ENCODE data around the gene TMUB1. TPM values are rescaled to one million over a fixed set of nuclear protein-coding genes. Genes with fewer than 3 reads are reported as not detected.
A peak's percentile ranks its signal among the peaks of the same experiment; 100 is the strongest.

TMUB1 gene
- total and polyA plus RNA-seq, 9 of the 15 experiments (the other 6 are each of a cell fraction or from before 2014, with no cell fraction given), result 0.14 to 241 (median 74.1) TPM

DNA sequence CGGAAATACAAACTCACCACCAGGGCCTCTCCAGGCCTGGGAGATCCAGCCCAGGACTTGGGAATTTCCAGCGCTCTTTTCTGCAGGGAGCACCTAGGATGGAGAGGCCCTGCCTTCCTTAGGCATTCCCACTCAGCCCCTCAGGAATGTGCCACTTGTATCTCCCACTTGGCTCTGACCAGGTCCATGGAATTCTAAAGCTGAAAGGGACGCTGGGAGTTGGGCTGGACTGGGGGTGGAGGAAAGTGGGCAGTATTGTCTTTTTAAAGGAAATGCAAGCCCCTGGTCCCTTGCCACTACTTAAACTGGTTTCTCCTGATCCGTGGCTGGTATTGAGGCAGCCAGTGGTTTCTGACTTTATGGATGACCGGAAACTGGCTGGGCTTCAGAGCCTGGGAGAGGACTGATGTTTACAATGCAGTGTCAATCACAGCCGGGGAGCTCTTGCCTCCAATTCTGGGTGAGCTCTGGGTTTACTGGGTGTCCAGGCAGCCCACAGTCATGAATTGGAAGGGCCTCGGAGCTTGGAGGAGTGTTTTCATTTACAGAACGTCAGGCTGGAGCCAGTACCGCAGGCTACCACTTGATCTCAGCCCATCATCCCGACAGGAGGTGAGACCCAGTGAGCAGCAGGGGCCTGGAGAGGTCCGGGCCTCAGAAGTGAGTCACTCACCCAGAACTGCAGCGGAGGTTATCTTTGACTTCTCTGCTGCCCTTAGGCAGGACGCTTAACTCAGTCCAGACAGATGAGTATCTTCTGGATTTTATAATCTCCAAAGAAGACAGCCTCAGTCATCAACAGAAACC is 30.3 kb upstream of the TMUB1 start (continued):
- TF ChIP-seq CEBPG (CRISPR knock-in tag; IDR thresholded peaks at IDR 0.05) (no peak), CEBPG (tag; conservative IDR thresholded peaks at IDR 0.05 in 1 of 2, IDR thresholded peaks at IDR 0.05 in 1 of 2) (no peak), RBM39 (optimal IDR thresholded peaks at IDR 0.05; ENCODE audit: low read depth, low read length) (no peak), BRCA1 (IDR thresholded peaks at IDR 0.05) (no peak), BRCA1 (CRISPR knock-in tag; IDR thresholded peaks at IDR 0.05) (no peak), FOSL1 (tag; conservative IDR thresholded peaks at IDR 0.05) (peak; percentile 95), TAF1 (IDR thresholded peaks at IDR 0.05; ENCODE audit: control insufficient read depth, extremely low read depth, insufficient read depth, low read length, severe bottlenecking) (no peak), SP1 (CRISPR knock-in tag; IDR thresholded peaks at IDR 0.05) (peak; percentile 16; the same call in 1 of the 2 replicates), RAD21 (CRISPR knock-in tag; conservative IDR thresholded peaks at IDR 0.05 in 1 of 2, IDR thresholded peaks at IDR 0.05 in 1 of 2) (no peak), ZSCAN32 (CRISPR knock-in tag; IDR thresholded peaks at IDR 0.05) (no peak), JUND (IDR thresholded peaks at IDR 0.05; ENCODE audit: borderline replicate concordance, low read depth, low read length) (peak; percentile 93), JUND (tag; IDR thresholded peaks at IDR 0.05; ENCODE audit: borderline replicate concordance, low read depth, low read length) (peak; percentile 90; the same call in 2 of the 3 replicates), NRF1 (conservative IDR thresholded peaks at IDR 0.05 in 1 of 2, IDR thresholded peaks at IDR 0.05 in 1 of 2) (0 out of 4 replicates have a peak, but pooled peaks of 1 of the 2 experiments have one; percentile 31), LARP7 (IDR thresholded peaks at IDR 0.05) (no peak), SOX6 (IDR thresholded peaks at IDR 0.05) (no peak), DNMT1 (IDR thresholded peaks at IDR 0.05) (no peak), RB1 (IDR thresholded peaks at IDR 0.05; ENCODE audit: low read depth) (no peak), ZNF431 (CRISPR knock-in tag; IDR thresholded peaks at IDR 0.05) (no peak), TEAD1 (CRISPR knock-in tag; IDR thresholded peaks at IDR 0.05) (no peak)
- TF ChIP-seq, protein P1, sequence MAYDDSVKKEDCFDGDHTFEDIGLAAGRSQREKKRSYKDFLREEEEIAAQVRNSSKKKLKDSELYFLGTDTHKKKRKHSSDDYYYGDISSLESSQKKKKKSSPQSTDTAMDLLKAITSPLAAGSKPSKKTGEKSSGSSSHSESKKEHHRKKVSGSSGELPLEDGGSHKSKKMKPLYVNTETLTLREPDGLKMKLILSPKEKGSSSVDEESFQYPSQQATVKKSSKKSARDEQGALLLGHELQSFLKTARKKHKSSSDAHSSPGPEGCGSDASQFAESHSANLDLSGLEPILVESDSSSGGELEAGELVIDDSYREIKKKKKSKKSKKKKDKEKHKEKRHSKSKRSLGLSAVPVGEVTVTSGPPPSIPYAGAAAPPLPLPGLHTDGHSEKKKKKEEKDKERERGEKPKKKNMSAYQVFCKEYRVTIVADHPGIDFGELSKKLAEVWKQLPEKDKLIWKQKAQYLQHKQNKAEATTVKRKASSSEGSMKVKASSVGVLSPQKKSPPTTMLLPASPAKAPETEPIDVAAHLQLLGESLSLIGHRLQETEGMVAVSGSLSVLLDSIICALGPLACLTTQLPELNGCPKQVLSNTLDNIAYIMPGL (CRISPR knock-in tag; IDR thresholded peaks at IDR 0.05), result no peak
- TF ChIP-seq, protein P2, sequence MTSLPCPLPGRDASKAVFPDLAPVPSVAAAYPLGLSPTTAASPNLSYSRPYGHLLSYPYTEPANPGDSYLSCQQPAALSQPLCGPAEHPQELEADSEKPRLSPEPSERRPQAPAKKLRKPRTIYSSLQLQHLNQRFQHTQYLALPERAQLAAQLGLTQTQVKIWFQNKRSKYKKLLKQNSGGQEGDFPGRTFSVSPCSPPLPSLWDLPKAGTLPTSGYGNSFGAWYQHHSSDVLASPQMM (CRISPR knock-in tag; IDR thresholded peaks at IDR 0.05), result no peak
- TF ChIP-seq, protein P3, sequence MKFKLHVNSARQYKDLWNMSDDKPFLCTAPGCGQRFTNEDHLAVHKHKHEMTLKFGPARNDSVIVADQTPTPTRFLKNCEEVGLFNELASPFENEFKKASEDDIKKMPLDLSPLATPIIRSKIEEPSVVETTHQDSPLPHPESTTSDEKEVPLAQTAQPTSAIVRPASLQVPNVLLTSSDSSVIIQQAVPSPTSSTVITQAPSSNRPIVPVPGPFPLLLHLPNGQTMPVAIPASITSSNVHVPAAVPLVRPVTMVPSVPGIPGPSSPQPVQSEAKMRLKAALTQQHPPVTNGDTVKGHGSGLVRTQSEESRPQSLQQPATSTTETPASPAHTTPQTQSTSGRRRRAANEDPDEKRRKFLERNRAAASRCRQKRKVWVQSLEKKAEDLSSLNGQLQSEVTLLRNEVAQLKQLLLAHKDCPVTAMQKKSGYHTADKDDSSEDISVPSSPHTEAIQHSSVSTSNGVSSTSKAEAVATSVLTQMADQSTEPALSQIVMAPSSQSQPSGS (CRISPR knock-in tag; IDR thresholded peaks at IDR 0.05), result no peak
- TF ChIP-seq, protein P4, sequence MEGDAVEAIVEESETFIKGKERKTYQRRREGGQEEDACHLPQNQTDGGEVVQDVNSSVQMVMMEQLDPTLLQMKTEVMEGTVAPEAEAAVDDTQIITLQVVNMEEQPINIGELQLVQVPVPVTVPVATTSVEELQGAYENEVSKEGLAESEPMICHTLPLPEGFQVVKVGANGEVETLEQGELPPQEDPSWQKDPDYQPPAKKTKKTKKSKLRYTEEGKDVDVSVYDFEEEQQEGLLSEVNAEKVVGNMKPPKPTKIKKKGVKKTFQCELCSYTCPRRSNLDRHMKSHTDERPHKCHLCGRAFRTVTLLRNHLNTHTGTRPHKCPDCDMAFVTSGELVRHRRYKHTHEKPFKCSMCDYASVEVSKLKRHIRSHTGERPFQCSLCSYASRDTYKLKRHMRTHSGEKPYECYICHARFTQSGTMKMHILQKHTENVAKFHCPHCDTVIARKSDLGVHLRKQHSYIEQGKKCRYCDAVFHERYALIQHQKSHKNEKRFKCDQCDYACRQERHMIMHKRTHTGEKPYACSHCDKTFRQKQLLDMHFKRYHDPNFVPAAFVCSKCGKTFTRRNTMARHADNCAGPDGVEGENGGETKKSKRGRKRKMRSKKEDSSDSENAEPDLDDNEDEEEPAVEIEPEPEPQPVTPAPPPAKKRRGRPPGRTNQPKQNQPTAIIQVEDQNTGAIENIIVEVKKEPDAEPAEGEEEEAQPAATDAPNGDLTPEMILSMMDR (IDR thresholded peaks at IDR 0.05 in 2 of 3, conservative IDR thresholded peaks at IDR 0.05 in 1 of 3; ENCODE audit: insufficient read depth in 2 of 3, low read depth in 1 of 3, low read length in 3 of 3), result 0 out of 6 replicates have a peak, but pooled peaks of 1 of the 3 experiments have one; percentile 4

All from K562 (cell line).